GM12875 (cell line): Measurements from ENCODE around the gene MTCL1.

Experiments
- H3K4me3 ChIP-seq: one replicate; pipeline ENCODE4 v1.5.1; 2011; ENCODE audit warnings: low read depth, low read length, control low read depth
- TF ChIP-seq, protein P1 (sequence below): IDR thresholded peaks from 2 replicates; pipeline ENCODE4 v1.5.1; 2011; ENCODE audit warnings: low read depth, mild to moderate bottlenecking, control low read depth, inconsistent platforms, low read length, moderate library complexity, borderline replicate concordance; ENCODE audit not compliant: insufficient read depth

MTCL1 gene

DNA sequence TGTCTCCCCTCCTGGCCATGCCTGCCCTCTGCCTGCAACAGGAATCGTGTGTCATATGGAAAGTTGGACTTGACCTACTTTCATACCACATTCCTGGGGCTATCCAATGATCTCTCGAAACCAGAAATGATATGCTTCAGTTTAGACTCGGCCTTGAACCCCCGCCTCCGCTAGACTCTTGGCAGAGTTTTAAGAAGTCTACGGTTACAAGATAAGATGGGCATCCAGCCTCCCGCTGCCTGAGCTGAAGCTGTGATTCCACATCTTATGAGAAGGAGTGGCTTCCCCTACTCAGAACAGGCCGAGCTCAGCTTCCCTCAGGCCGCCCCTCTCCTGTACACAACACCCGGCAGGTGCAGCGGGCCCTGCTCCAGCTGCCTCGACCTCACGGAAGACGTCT lies 73.9 kb downstream of the MTCL1 start:
- no peak overlapping the region for H3K4me3 ChIP-seq
- TF ChIP-seq, protein P1, sequence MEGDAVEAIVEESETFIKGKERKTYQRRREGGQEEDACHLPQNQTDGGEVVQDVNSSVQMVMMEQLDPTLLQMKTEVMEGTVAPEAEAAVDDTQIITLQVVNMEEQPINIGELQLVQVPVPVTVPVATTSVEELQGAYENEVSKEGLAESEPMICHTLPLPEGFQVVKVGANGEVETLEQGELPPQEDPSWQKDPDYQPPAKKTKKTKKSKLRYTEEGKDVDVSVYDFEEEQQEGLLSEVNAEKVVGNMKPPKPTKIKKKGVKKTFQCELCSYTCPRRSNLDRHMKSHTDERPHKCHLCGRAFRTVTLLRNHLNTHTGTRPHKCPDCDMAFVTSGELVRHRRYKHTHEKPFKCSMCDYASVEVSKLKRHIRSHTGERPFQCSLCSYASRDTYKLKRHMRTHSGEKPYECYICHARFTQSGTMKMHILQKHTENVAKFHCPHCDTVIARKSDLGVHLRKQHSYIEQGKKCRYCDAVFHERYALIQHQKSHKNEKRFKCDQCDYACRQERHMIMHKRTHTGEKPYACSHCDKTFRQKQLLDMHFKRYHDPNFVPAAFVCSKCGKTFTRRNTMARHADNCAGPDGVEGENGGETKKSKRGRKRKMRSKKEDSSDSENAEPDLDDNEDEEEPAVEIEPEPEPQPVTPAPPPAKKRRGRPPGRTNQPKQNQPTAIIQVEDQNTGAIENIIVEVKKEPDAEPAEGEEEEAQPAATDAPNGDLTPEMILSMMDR: no peak

DNA sequence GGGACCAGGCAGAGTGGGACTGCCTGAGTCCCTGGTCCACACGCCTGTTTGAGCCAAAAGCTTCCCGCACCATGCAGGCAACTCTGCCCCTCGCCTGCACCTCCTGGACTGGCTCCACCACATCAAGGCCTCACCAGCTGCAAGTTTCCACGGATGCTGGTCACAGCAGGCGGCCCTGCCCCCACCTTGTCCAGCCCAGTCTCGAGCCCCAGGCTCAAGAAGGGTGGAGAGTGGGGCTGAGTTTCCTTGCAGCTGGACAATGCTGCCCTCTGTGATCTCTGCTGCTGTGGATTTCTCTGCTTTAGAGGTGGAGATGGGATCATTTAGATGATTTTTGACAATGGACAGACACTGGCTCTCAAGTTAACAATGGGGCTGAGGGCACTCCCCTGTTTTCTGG lies 74.9 kb downstream of the MTCL1 start:
- H3K4me3 ChIP-seq: no peak overlapping the region
- TF ChIP-seq, protein P1: no peak

DNA sequence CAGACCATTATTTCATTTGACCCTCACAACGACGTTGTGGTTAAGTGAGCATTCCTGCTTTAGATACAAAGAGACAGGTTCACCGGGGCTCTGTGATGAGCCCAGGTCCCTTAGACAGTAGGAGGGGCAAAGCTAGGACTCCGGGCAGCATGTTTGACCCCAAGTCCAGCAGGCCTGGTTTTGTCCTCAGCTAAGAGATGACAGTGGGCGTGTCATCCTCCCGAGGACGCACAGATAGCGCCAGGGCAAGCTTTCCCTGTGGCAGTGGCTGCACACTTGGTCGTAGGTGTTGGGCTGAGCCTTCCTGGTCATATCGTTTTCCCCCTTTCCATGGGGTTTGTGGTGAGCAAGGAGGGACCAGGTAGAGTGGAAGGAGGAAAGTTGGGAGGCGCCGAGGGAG lies 76.3 kb downstream of the MTCL1 start:
- TF ChIP-seq, protein P1: no peak
- H3K4me3 ChIP-seq: no peak overlapping the region

DNA sequence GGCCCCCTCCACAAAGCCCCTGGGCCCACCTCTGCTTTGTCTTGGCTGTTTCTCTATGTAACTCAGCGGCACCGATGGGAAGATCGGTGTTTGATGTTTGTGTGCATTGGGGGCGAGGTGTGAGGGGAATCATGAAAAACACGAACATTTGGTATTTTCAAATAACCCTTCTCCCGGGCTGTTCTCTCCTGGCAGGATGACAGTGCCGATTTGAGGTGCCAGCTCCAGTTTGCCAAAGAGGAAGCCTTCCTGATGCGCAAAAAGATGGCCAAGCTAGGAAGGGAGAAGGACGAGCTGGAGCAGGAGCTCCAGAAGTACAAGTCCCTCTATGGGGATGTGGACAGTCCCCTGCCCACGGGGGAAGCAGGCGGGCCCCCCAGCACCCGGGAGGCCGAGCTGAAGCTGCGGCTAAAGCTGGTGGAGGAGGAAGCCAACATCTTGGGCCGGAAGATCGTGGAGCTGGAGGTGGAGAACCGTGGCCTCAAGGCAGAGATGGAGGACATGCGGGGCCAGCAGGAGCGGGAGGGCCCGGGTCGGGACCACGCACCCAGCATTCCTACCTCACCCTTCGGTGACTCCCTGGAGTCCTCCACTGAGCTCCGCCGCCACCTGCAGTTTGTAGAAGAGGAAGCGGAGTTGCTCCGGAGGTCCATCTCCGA lies 78.1 kb downstream of the MTCL1 start:
- H3K4me3 ChIP-seq: no peak overlapping the region

DNA sequence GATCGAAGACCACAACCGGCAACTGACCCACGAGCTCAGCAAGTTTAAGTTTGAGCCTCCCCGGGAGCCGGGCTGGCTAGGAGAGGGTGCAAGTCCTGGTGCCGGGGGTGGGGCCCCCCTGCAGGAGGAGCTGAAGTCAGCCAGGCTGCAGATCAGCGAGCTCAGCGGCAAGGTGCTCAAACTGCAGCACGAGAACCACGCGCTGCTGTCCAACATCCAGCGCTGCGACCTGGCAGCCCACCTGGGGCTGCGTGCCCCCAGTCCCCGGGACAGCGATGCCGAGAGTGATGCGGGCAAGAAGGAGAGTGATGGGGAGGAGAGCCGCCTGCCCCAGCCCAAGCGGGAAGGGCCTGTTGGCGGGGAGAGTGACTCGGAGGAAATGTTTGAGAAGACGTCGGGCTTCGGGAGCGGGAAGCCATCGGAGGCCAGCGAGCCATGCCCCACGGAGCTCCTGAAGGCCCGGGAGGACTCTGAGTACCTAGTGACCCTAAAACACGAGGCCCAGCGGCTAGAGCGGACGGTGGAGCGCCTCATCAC lies 78.7 kb downstream of the MTCL1 start:
- no peak overlapping the region for H3K4me3 ChIP-seq
- TF ChIP-seq, protein P1: no peak

More for the DNA sequence above, 78.1 kb downstream of the MTCL1 start:
- TF ChIP-seq, protein P1: no peak

DNA sequence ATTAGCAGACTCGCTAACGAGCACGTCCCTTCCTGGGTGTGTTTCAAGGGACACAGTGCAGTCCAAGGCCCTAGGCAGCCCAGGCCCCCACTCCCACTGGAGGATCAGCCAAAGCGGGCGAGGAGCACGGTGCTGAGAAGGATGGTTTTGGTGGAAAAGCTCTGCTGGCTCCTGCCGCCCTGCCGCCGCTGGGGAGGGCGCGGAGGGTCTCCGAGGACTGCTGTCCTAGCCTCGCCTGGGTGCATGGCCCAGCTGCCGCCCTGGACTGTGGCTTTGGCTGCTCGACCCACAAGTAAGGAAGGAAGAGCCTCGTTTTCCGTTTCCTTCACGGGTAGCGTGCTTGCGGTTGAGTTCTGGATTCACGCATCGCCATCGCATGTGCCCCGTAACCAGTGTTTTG lies 79.9 kb downstream of the MTCL1 start:
- TF ChIP-seq, protein P1: no peak
- no peak overlapping the region for H3K4me3 ChIP-seq

DNA sequence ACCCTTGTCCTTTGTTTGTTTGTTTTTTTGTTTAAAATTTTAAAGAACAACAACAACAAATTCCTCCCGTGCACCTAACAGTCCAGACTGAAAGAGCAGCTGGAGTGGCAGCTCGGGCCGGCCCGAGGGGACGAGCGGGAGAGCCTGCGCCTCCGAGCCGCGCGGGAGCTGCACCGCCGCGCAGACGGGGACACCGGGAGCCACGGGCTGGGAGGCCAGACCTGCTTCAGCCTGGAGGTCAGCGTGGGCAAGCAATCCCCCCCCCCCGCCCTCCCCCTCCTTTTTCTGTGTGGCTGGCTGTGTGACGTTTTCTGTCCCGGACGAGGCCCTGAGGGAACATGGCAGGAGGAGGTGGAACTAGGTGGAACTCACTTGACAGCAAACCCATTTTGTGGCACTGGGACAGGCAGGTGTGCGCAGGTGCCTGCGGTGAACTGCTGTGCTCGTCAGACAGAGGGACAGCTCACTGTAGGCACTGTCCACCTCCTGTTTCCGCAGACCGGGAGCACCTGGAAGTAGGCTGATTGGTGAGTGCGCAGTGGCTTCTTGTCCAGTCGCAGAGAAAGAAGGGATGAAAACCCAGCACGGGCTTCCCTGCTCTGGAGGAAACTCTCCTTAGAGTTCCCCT lies 80.6 kb downstream of the MTCL1 start:
- TF ChIP-seq, protein P1: no peak
- no peak overlapping the region for H3K4me3 ChIP-seq
